ENCODE measurements around the gene TFAP2C.

DNA sequence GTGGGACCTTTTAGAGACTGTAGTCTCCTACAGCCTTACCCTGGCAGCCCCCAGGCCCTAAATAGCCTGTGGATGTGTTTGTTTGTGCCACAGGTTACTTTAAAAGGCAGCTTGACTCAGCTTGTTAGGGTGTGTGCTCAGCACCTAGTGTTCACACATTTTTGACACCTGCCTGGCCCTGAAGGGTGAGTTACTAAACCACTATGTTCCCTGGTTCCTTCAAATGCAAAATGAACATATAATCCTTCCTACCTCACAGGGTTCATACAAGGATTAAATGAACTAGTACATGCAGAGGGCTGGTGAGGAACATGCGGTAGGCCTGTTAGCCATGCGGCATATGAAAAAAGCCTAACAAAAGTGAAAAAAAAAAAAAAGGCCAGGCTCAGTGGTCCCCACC lies 14.9 kb upstream of the TFAP2C start:
- TF ChIP-seq TAF1 (IDR thresholded peaks at IDR 0.05; ENCODE audit: borderline replicate concordance, insufficient read depth, low read length): no peak
- no peak for TF ChIP-seq POLR2AphosphoS5 (IDR thresholded peaks at IDR 0.05; ENCODE audit: low read depth, low read length)
- no peak for TF ChIP-seq SIN3A (IDR thresholded peaks at IDR 0.05; ENCODE audit: borderline replicate concordance, insufficient read depth, low read length)

Data from PFSK-1 (cell line).